Type B pancreatic cell (in vitro differentiated cells): Measurements from ENCODE around the gene POLA1. TPM values are rescaled to one million over a fixed set of nuclear protein-coding genes. Genes with fewer than 3 reads are reported as not detected.

Source experiments
- DNase-seq: peaks from one replicate; pipeline ENCODE4 v3.0.0; 2021; ENCODE audit warnings: mixed read lengths; ENCODE audit not compliant: unreplicated experiment; ENCODE audit errors: extremely low spot score
- H3K27ac Mint-ChIP-seq: 2 replicates; pipeline ENCODE4 v1.8.0; 2021; ENCODE audit warnings: mild to moderate bottlenecking, mixed read lengths
- H3K27me3 Mint-ChIP-seq: 2 replicates; pipeline ENCODE4 v1.8.0; 2021; ENCODE audit warnings: mixed read lengths
- H3K36me3 Mint-ChIP-seq: 2 replicates; pipeline ENCODE4 v1.8.0; 2021; ENCODE audit warnings: mixed read lengths
- H3K4me1 Mint-ChIP-seq: one replicate; pipeline ENCODE4 v1.8.0; 2021; ENCODE audit warnings: mixed read lengths; ENCODE audit not compliant: unreplicated experiment
- H3K4me3 Mint-ChIP-seq: 2 replicates; pipeline ENCODE4 v1.8.0; 2021; ENCODE audit warnings: mild to moderate bottlenecking, mixed read lengths
- H3K9me3 Mint-ChIP-seq: 2 replicates; pipeline ENCODE4 v1.8.0; 2021; ENCODE audit warnings: mixed read lengths
- total RNA-seq: library from RNA; stranded (reverse); gene quantifications from 2 replicates; pipeline ENCODE4 v1.2.1, GENCODE V29; 2021; ENCODE audit warnings: low replicate concordance
- TF ChIP-seq, protein P1 (sequence below): fragments of 200-600 bp; sonication (generic); conservative IDR thresholded peaks from 2 replicates; pipeline ENCODE4 v1.5.0; 2021; ENCODE audit warnings: antibody characterized with exemption, mild to moderate bottlenecking

Gene POLA1
- total RNA-seq, 1 donor from 2014 or later: 44.4 TPM

DNA sequence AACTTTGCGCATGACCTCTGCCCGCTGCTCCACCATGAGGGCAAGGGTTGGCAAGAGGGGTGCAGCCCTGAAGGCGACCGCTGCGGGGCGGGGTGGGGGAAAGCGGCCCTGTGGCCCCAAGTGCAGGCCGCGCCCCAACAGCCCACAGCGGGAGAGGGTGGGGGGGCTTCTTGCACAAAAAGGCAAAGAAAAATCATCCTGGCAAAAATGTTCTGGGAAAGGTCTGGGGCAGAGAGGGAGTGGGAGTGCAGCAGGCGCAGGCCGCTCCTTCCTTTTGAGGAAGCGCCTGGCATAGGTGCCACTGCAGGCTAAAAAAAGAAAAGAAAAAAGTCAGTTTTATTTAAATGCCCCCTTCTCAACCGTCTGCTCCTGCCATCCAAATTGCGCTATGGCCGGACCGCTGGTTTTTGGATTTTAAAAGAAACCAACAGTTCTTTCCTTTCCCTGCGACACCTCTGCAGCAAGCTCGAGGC lies 320.7 kb downstream of the POLA1 start:
- H3K27ac Mint-ChIP-seq: no peak overlapping the region
- peaks cover 15% of the 10 kb centered on the region for H3K4me1 Mint-ChIP-seq
- peaks cover 95% of the 10 kb centered on the region for H3K27me3 Mint-ChIP-seq
- TF ChIP-seq, protein P1, sequence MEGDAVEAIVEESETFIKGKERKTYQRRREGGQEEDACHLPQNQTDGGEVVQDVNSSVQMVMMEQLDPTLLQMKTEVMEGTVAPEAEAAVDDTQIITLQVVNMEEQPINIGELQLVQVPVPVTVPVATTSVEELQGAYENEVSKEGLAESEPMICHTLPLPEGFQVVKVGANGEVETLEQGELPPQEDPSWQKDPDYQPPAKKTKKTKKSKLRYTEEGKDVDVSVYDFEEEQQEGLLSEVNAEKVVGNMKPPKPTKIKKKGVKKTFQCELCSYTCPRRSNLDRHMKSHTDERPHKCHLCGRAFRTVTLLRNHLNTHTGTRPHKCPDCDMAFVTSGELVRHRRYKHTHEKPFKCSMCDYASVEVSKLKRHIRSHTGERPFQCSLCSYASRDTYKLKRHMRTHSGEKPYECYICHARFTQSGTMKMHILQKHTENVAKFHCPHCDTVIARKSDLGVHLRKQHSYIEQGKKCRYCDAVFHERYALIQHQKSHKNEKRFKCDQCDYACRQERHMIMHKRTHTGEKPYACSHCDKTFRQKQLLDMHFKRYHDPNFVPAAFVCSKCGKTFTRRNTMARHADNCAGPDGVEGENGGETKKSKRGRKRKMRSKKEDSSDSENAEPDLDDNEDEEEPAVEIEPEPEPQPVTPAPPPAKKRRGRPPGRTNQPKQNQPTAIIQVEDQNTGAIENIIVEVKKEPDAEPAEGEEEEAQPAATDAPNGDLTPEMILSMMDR: no peak
- DNase-seq: no peak
- H3K9me3 Mint-ChIP-seq: no peaks in the 10 kb centered on the region
- peak overlapping the region; percentile 67 for H3K4me3 Mint-ChIP-seq
- no peaks in the 10 kb centered on the region for H3K36me3 Mint-ChIP-seq

DNA sequence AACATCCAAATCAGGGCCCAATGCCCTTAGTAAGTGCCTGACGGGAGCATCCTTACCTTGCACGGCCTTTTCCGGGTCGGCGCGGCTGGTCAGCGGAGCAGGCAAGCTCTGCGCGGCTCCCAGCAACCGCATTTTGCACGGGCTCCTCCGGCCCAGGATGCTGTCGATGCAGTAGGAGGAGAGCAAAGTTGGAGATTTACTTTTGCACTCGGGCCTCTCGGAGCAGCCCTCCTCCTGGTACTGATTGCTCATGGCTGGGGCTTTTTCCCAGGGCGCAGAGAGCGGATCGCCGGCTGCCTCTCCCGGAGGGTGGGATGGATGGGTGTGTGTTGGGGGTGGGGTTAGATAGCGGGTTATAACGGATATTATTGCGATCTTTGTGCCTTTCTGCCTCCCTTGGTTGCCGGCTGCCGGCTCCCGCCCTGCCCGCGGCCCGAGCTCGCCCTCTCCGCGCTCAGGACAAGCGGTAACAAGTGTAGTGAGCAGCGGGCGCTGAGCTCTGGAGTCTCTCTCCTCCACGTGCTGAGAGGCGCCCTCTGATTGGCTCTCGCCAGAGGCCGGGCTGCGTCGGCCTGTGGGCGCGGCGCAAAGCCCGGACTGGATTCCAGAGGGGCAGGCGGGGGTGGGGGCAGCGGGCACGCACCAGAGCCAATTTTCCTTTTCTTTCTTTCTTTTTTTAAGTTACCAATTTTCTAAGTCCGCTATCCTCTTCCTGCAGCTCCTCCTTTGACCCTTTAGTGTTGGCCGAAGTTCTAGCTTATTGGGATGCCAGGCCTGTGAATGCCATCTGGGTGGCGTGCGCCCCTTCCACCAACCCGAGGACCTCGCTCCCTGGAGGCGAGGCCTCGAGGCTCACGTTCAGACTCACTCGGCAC lies 322.0 kb downstream of the POLA1 start, which contains the start of gene ARX:
TSS of gene ARX (minus strand) at position 480 of the 875 bp plus-strand sequence. CDS start at position 252, 228 bp downstream.
- Mint-ChIP-seq H3K27ac (peak within 1 kb of the TSS; percentile 34), H3K9me3 (no peaks in the 10 kb centered on the region), H3K4me1 (peaks cover 20% of the 10 kb centered on the region), H3K27me3 (peaks cover 93% of the 10 kb centered on the region), H3K4me3 (peak within 1 kb of the TSS; percentile 76), H3K36me3 (no peaks in the 10 kb centered on the region)
- no peak for DNase-seq
- TF ChIP-seq, protein P1: no peak

DNA sequence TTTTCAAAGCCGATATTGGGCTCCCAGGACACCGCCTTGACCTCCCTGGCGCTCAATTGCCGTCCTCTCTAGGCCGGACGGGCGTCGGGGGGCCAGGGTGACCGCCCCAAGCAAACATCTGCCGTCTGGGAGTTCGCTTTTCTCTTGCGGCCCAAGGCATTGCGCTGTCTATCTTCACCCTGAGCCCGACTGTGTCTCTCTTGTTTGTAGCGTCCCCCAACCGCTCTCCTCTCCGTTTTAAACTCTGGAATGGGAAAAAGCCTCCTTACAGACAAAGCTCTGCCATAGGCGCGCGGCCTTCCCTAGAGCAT lies 322.6 kb downstream of the POLA1 start:
- TF ChIP-seq, protein P1: no peak
- H3K27me3 Mint-ChIP-seq: peaks cover 92% of the 10 kb centered on the region
- DNase-seq: no peak
- H3K27ac Mint-ChIP-seq: peak overlapping the region; percentile 34
- H3K9me3 Mint-ChIP-seq: no peaks in the 10 kb centered on the region
- no peaks in the 10 kb centered on the region for H3K36me3 Mint-ChIP-seq
- peak overlapping the region; percentile 76 for H3K4me3 Mint-ChIP-seq
- peaks cover 23% of the 10 kb centered on the region for H3K4me1 Mint-ChIP-seq

DNA sequence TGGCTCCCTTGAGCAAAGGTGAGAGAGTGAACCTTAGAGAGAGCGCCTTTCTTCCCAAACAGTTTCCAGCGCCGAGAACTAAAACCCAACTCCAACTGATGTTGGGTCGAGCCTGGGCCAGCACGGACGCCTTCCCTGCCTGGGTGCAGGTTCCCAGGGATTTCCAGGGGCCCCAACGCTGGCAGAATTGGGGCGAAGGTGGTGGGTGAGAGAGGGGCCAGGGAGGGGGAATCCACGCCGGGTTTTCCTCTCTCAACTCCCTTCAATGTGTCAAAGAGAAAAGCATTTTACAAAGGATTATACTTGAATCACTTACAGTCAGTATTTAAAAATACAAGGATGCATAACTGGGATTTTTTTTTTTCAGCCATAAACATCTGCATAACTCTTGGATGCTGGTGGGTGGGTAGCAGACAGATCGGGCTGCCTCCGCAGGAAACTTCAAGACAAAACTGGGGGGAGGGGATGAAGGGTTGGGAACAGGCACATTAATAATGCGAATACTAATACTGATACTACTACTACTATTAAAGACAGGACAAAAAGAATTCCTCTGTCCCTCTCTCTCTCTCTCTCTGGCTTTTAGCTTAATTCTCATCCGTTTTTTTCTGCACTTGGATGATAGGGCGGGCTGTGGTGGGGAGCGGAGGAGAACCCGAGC lies 323.4 kb downstream of the POLA1 start:
- H3K27ac Mint-ChIP-seq: peak overlapping the region; percentile 34
- TF ChIP-seq, protein P1: no peak
- H3K36me3 Mint-ChIP-seq: no peaks in the 10 kb centered on the region
- no peak for DNase-seq
- H3K9me3 Mint-ChIP-seq: no peaks in the 10 kb centered on the region
- peaks cover 92% of the 10 kb centered on the region for H3K27me3 Mint-ChIP-seq
- peak overlapping the region; percentile 83 for H3K4me3 Mint-ChIP-seq
- H3K4me1 Mint-ChIP-seq: peaks cover 31% of the 10 kb centered on the region

DNA sequence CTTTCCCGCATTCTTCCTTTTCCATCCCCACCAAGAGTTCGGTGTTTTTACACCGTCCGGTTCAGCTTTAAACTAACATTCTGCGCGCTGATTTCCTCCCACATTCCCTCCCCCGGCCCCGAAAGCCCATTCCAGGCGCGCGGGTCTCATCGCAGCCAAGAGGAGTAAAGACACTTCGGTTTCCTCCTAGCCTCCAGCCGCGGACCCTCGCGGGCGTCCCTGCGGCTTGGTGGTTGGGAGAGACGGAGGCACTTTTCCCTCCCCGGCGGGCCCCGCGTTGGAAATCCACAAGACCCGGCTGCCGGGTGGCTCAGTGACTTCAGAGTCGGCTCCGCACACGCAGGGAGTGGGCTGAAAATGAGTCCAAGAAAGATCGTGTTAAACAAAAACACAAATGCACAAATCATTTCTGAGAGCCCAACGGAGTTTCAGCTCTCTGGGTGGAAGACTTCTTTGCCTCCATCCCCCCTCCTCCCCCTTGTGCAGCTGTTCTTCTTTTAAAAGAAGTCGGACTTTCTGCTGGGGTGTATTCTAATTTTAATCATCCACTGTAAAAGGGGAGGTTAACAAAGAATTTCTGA lies 324.0 kb downstream of the POLA1 start:
- no peak for DNase-seq
- peaks cover 91% of the 10 kb centered on the region for H3K27me3 Mint-ChIP-seq
- no peaks in the 10 kb centered on the region for H3K9me3 Mint-ChIP-seq
- peak overlapping the region; percentile 83 for H3K4me3 Mint-ChIP-seq
- TF ChIP-seq, protein P1: no peak
- no peak overlapping the region for H3K27ac Mint-ChIP-seq
- peaks cover 33% of the 10 kb centered on the region for H3K4me1 Mint-ChIP-seq
- H3K36me3 Mint-ChIP-seq: no peaks in the 10 kb centered on the region
